Measurements from ENCODE around the gene PANK4. TPM values are rescaled to one million over a fixed set of nuclear protein-coding genes. Genes with fewer than 3 reads are reported as not detected.

Gene PANK4
- total RNA-seq, 4 donors from 2014 or later: 43.4 to 82.5 (median 70.5) TPM

DNA sequence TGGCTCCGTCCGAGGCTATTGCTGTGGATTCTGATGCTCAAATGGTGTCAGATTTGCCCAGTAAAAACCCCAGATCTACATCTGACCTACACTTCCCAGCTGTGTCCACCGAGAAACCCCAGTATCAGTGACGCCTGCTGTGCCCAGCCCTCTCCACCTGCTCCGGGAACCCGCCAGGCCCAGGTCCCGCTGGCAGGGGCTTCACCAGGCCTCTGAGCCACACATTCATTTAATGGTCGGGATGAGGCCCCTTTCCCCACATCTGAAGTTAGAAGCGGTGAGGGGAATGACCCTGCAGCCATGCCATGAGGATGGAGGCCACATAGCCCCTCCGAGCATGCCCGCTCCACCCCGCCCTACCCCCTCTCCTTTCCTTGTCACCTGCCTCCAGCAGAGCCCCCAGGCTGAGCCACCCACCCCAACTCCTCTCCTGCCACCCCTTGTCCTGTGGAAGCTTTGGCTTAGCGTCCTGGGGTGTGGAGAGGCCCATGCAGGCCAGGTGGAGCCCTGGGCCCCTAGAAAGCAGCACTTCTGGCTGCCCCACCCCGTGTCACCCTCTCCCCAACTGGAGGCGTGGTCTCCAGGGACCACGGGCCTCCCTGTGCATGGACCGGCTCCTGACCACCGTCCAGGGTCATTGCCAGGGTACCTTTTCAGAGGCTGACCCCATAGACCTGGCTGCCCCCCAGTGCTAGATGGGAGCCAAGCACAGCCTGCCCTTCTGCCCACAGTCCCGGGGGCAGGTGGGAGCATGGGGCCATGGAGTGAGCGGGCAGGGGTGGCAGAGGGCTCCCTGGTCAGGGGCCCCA is 37.8 kb upstream of the PANK4 start:
- H3K27ac ChIP-seq: no peak overlapping the region
- peaks cover 0 to 23% (median 3%) of the 10 kb centered on the region in 4 donors for H3K4me1 ChIP-seq
- no peak overlapping the region for H3K4me3 ChIP-seq
- TF ChIP-seq, protein P1, sequence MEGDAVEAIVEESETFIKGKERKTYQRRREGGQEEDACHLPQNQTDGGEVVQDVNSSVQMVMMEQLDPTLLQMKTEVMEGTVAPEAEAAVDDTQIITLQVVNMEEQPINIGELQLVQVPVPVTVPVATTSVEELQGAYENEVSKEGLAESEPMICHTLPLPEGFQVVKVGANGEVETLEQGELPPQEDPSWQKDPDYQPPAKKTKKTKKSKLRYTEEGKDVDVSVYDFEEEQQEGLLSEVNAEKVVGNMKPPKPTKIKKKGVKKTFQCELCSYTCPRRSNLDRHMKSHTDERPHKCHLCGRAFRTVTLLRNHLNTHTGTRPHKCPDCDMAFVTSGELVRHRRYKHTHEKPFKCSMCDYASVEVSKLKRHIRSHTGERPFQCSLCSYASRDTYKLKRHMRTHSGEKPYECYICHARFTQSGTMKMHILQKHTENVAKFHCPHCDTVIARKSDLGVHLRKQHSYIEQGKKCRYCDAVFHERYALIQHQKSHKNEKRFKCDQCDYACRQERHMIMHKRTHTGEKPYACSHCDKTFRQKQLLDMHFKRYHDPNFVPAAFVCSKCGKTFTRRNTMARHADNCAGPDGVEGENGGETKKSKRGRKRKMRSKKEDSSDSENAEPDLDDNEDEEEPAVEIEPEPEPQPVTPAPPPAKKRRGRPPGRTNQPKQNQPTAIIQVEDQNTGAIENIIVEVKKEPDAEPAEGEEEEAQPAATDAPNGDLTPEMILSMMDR (IDR thresholded peaks at IDR 0.05): no peak
- no peak for TF ChIP-seq POLR2A (IDR thresholded peaks at IDR 0.05)
- peak in 1 of 3 donors; percentile 49 for DNase-seq
- H3K36me3 ChIP-seq: peaks cover 0 to 49% (median 0%) of the 10 kb centered on the region in 3 donors
- H3K27me3 ChIP-seq: peaks cover 0 to 4% of the 10 kb centered on the region in 2 donors
- H3K9me3 ChIP-seq: no peaks in the 10 kb centered on the region

DNA sequence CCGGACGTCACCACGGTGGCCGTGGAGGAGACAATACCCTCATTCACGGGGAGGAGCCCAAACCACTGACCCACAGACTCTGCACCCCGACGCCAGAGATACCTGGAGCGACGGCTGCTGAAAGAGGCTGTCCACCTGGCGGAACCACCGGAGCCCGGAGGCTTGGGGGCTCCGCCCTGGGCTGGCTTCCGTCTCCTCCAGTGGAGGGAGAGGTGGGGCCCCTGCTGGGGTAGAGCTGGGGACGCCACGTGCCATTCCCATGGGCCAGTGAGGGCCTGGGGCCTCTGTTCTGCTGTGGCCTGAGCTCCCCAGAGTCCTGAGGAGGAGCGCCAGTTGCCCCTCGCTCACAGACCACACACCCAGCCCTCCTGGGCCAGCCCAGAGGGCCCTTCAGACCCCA is 36.8 kb upstream of the PANK4 start:
- Histone ChIP-seq H3K27me3 (peaks cover 0 to 4% of the 10 kb centered on the region in 2 donors), H3K9me3 (no peaks in the 10 kb centered on the region), H3K36me3 (peaks cover 0 to 59% (median 0%) of the 10 kb centered on the region in 3 donors), H3K4me1 (peaks cover 0 to 32% (median 3%) of the 10 kb centered on the region in 4 donors), H3K27ac (no peak overlapping the region), H3K4me3 (no peak overlapping the region)
- DNase-seq: peak in 1 of 3 donors; percentile 44
- no peak for TF ChIP-seq POLR2A (IDR thresholded peaks at IDR 0.05)
- TF ChIP-seq, protein P1 (IDR thresholded peaks at IDR 0.05): no peak

DNA sequence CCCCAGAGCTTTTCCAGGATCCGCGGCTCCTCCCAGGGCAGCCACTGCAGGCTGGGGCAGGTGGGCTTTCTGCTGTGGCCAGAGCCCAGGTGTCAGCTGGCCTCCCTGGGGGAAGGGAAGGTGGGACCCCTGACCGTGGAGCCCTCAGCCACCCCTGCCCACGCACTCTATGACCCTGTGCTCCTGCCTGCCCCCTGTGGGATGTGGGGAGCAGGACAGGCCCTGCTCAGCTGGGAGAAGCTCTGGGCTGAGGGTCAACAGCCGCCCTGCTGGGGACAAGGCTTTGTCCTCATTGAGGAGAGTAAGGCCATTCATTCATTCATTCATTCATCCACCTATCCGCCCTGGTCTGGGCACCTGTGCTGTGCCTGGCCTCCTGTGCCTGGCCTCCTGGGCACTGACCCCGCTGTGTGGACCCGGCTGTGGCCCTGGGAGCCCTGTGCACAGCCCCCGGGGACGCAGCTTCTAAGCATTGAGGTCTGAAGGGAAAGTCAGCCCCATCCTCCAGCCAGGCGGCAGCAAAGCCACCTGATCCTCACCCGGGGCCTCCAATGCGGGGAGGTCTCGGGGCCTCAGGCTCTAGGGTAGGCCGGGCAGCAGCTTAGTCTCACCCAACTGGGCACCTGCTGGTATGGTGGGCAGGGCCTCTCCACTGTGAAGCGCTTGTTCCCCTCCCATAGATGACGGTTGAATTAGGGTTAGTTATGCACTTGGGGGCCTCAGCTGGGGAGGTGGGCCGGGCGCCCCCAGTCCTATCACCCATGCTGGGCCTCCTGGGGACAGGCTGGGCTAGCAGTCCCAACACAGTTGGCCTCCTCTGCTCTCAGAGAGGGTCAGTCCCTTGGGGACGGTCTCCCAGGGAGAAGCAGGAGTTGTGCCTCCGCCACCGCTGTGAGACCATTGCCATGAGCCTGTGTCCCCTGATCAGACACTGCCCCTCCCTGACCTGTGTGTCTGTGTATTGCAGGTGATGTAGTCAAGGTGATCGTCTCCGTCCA is 35.8 kb upstream of the PANK4 start:
- H3K27ac ChIP-seq: no peak overlapping the region
- no peak overlapping the region for H3K4me3 ChIP-seq
- peaks cover 0 to 42% (median 12%) of the 10 kb centered on the region in 4 donors for H3K4me1 ChIP-seq
- peaks cover 0 to 2% of the 10 kb centered on the region in 2 donors for H3K27me3 ChIP-seq
- peaks cover 0 to 63% (median 0%) of the 10 kb centered on the region in 3 donors for H3K36me3 ChIP-seq
- DNase-seq: peak in 1 of 3 donors; percentile 54
- H3K9me3 ChIP-seq: no peaks in the 10 kb centered on the region
- no peak for TF ChIP-seq POLR2A (IDR thresholded peaks at IDR 0.05)
- TF ChIP-seq, protein P1 (IDR thresholded peaks at IDR 0.05): peak in 5 of 6 experiments; percentile 30 to 66 (median 51)

DNA sequence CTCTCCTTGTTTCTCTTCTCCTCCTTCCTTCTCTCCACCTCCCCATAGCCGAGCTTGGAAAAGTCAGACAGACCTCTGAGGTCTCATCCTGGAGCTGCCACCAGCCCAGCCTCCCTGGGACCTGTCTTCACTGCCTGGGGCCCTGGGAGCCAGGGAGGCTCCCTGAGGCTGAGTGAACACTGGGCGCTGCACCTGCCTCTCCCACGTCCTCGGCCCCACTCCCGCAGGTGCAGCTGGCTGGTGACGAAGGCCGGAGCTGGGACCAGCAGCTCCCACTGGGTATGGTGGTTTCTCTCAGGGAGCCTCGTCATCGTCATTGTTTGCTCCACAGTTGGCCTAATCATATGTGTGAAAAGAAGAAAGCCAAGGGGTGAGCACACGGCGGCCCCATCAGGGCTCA is 35.0 kb upstream of the PANK4 start:
- no peaks in the 10 kb centered on the region for H3K9me3 ChIP-seq
- DNase-seq: peak in 1 of 3 donors; percentile 37
- H3K36me3 ChIP-seq: peaks cover 0 to 63% (median 0%) of the 10 kb centered on the region in 3 donors
- no peak for TF ChIP-seq POLR2A (IDR thresholded peaks at IDR 0.05)
- TF ChIP-seq, protein P1 (IDR thresholded peaks at IDR 0.05): no peak
- H3K27ac ChIP-seq: no peak overlapping the region
- no peaks in the 10 kb centered on the region for H3K27me3 ChIP-seq
- peaks cover 0 to 45% (median 14%) of the 10 kb centered on the region in 4 donors for H3K4me1 ChIP-seq
- H3K4me3 ChIP-seq: no peak overlapping the region

DNA sequence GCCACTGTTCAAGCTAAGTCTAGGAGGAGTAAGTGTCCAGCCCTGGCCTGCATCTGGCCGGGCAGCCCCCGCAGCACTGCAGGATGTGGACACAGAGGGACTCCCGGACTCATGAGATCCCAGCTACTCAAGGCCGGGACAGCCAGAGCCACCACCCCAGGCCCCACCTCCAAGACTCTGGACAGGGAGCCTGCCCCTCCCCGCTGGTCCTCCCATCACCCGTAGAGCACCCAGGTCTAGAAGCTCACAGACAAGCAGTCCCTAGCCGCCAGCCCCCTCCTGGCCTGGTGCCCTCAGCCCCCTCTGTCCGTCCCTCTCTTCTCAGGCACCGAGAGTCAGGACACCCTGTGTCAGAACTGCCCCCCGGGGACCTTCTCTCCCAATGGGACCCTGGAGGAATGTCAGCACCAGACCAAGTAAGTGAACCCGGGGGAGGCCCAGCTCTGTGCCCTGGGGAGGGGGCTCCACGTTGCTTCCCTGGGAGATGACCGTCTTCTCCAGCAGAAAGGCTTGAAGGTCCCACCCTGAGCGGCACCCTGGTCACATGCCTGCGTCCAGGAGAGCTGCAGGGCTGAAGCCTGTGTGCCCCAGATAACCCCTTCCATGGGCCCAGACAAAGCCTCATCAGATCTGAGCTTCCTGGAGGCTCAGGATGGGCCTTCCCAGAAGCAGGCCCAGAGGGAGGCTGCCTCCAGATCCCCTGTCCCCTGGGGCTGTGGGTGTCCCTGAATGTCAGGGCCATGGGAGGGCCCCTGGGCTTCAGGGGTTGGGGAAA is 34.1 kb upstream of the PANK4 start:
- peaks cover 0 to 63% (median 0%) of the 10 kb centered on the region in 3 donors for H3K36me3 ChIP-seq
- no peaks in the 10 kb centered on the region for H3K9me3 ChIP-seq
- no peak overlapping the region for H3K27ac ChIP-seq
- H3K27me3 ChIP-seq: no peaks in the 10 kb centered on the region
- peaks cover 0 to 45% (median 17%) of the 10 kb centered on the region in 4 donors for H3K4me1 ChIP-seq
- no peak overlapping the region for H3K4me3 ChIP-seq
- DNase-seq: no peak
- TF ChIP-seq, protein P1 (IDR thresholded peaks at IDR 0.05): no peak
- no peak for TF ChIP-seq POLR2A (IDR thresholded peaks at IDR 0.05)

Measured in Peyer's patch (tissue), 4 donors.